Osteoblast (primary cell): Measurements from ENCODE around the gene COL6A1. TPM values are rescaled to one million over a fixed set of nuclear protein-coding genes. Genes with fewer than 3 reads are reported as not detected.

Source experiments
- DNase-seq: peaks from one replicate; pipeline ENCODE4 v3.0.0; 2011; ENCODE audit warnings: low spot score, mixed read lengths; ENCODE audit not compliant: insufficient read length; ENCODE audit errors: missing footprints
- H2AFZ ChIP-seq: 2 replicates; pipeline ENCODE4 v1.6.0; 2011; ENCODE audit warnings: mild to moderate bottlenecking, low read length
- H3K27ac ChIP-seq: 2 replicates; pipeline ENCODE4 v1.5.1; 2011; ENCODE audit warnings: mild to moderate bottlenecking, low read depth, low read length, moderate library complexity
- H3K27me3 ChIP-seq: 2 replicates; pipeline ENCODE4 v1.6.0; 2012; ENCODE audit warnings: mild to moderate bottlenecking, control low read depth, inconsistent platforms, low read length, moderate library complexity; ENCODE audit not compliant: insufficient read depth
- H3K36me3 ChIP-seq: 2 replicates; pipeline ENCODE4 v1.5.1; 2011; ENCODE audit warnings: mild to moderate bottlenecking, low read length, control low read depth, moderate library complexity; ENCODE audit not compliant: insufficient read depth
- H3K4me1 ChIP-seq: 2 replicates; pipeline ENCODE4 v1.5.1; 2011; ENCODE audit warnings: mild to moderate bottlenecking, low read length, control low read depth, moderate library complexity; ENCODE audit not compliant: insufficient read depth
- H3K4me2 ChIP-seq: 2 replicates; pipeline ENCODE4 v1.6.0; 2011; ENCODE audit warnings: mild to moderate bottlenecking, low read length; ENCODE audit not compliant: insufficient read depth
- H3K4me3 ChIP-seq: fragments of 200-600 bp; sonication (generic); 3 replicates; pipeline ENCODE4 v1.5.1; 2012; ENCODE audit warnings: mild to moderate bottlenecking, low read length, inconsistent platforms; ENCODE audit not compliant: insufficient read depth
- H3K79me2 ChIP-seq: 2 replicates; pipeline ENCODE4 v1.6.0; 2012; ENCODE audit warnings: mild to moderate bottlenecking, low read length, control low read depth, inconsistent platforms; ENCODE audit not compliant: insufficient read depth
- H3K9me3 ChIP-seq: 2 replicates; pipeline ENCODE4 v1.5.1; 2011; ENCODE audit warnings: low read depth, low read length, control low read depth
- H4K20me1 ChIP-seq: 2 replicates; pipeline ENCODE4 v1.6.0; 2012; ENCODE audit warnings: mild to moderate bottlenecking, low read length, control low read depth; ENCODE audit not compliant: insufficient read depth
- total RNA-seq: library from RNA; depleted of rRNA; stranded (reverse); fragments of >200 nt; gene quantifications from 2 replicates; pipeline ENCODE4 v1.2.3, GENCODE V29; 2012
- TF ChIP-seq, protein P1 (sequence below): IDR thresholded peaks from 2 replicates; pipeline ENCODE4 v1.5.1; 2011; ENCODE audit warnings: mild to moderate bottlenecking, low read depth, low read length, moderate library complexity; ENCODE audit errors: extremely low read depth

COL6A1 gene
- total RNA-seq, 1 donor: 1,612 TPM

DNA sequence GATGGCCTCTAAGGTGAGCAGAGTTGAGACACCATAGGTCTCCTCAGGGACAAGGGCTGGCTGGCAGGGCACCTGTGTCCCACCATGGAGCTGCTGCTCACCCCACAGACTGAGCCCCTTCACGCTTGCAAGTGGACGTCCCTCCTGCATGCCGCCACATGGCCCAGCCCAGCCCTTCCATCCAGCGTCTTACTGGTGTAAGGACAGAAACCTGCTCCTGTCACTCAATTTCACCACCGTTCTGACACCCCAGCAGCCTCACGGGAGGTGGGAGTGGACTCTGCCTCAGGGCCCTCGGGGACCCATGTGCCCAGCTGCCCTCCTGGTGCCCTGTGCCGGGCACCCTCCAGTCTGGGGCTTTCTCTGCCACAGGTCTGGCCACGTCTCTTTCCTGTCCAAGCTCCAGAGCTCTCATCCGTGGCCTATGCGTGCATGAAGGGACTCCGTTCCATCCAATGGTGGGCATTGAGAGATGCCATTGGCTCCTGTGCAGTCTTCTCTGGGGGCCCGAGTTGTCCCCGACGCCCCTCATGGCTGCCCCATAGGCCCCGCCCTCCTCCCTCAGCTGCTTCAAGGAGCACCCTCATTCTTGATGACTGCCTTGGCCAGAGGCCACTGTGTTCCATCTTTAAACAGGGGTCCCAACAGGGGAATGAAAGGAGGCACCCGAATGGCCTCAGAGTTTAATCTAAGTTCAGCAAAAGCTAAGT lies 42.6 kb upstream of the COL6A1 start:
- no peaks in the 10 kb centered on the region for H3K4me1 ChIP-seq
- H3K27ac ChIP-seq: no peak overlapping the region
- H3K79me2 ChIP-seq: no peaks in the 10 kb centered on the region
- peaks cover 8% of the 10 kb centered on the region for H3K9me3 ChIP-seq
- TF ChIP-seq, protein P1, sequence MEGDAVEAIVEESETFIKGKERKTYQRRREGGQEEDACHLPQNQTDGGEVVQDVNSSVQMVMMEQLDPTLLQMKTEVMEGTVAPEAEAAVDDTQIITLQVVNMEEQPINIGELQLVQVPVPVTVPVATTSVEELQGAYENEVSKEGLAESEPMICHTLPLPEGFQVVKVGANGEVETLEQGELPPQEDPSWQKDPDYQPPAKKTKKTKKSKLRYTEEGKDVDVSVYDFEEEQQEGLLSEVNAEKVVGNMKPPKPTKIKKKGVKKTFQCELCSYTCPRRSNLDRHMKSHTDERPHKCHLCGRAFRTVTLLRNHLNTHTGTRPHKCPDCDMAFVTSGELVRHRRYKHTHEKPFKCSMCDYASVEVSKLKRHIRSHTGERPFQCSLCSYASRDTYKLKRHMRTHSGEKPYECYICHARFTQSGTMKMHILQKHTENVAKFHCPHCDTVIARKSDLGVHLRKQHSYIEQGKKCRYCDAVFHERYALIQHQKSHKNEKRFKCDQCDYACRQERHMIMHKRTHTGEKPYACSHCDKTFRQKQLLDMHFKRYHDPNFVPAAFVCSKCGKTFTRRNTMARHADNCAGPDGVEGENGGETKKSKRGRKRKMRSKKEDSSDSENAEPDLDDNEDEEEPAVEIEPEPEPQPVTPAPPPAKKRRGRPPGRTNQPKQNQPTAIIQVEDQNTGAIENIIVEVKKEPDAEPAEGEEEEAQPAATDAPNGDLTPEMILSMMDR: no peak
- H3K4me3 ChIP-seq: no peak overlapping the region
- H4K20me1 ChIP-seq: no peaks in the 10 kb centered on the region
- H2AFZ ChIP-seq: no peak overlapping the region
- H3K36me3 ChIP-seq: no peaks in the 10 kb centered on the region
- no peaks in the 10 kb centered on the region for H3K27me3 ChIP-seq
- DNase-seq: peak; percentile 68
- no peak overlapping the region for H3K4me2 ChIP-seq

DNA sequence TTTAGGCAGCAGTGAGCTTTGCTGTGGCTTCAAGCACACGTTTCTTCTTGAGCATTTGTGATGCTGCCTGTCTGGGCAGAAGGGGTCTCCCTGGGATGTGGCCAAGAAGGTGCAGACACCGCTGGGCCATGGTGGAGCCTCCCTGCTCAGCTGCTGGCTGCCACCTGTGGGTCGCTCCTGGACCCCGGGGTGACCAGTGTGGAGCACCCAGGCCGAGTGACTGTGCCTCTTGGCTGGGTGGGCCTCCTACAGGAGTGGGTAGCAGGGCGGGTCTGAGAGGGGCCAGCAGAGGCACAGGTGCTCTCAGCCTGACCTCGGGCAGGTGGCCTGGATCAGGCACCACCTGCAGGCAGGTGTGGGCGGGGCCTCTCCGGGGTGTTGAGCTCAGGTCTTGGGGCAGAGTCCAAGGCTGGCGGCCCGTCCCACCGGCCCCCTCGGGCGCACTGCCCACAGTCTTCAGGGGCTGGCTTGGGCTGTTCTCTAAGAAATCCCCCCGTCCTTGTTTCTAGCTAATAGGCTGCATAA lies 42.0 kb upstream of the COL6A1 start:
- H3K9me3 ChIP-seq: peaks cover 8% of the 10 kb centered on the region
- H3K4me1 ChIP-seq: no peaks in the 10 kb centered on the region
- DNase-seq: peak; percentile 60
- TF ChIP-seq, protein P1: no peak
- H2AFZ ChIP-seq: no peak overlapping the region
- no peak overlapping the region for H3K4me3 ChIP-seq
- H3K27me3 ChIP-seq: no peaks in the 10 kb centered on the region
- no peaks in the 10 kb centered on the region for H3K79me2 ChIP-seq
- no peak overlapping the region for H3K4me2 ChIP-seq
- H3K27ac ChIP-seq: no peak overlapping the region
- H3K36me3 ChIP-seq: no peaks in the 10 kb centered on the region
- no peaks in the 10 kb centered on the region for H4K20me1 ChIP-seq

DNA sequence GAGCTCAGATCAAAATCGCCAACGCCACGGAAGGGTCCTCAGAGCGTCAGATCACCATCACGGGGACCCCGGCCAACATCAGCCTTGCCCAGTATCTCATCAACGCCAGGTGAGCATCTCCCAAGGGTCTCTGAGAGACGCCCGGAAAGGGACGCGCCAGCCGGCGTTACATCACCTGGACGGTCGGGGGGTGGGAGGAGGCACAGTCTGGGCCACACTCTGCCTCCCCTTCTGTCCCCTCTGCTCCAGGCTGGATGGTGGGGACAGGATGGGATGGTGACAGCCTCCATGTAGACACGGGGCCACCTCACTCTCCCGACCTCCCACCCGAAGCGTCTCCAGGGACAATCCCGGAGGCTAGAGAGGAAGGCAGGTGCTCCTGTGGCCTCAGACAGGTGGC lies 41.5 kb upstream of the COL6A1 start:
- peaks cover 8% of the 10 kb centered on the region for H3K9me3 ChIP-seq

More for the DNA sequence above, 41.5 kb upstream of the COL6A1 start:
- Histone ChIP-seq H2AFZ (no peak overlapping the region), H3K27me3 (no peaks in the 10 kb centered on the region), H4K20me1 (no peaks in the 10 kb centered on the region), H3K79me2 (no peaks in the 10 kb centered on the region), H3K4me2 (no peak overlapping the region), H3K4me3 (no peak overlapping the region), H3K27ac (no peak overlapping the region), H3K4me1 (no peaks in the 10 kb centered on the region), H3K36me3 (no peaks in the 10 kb centered on the region)
- TF ChIP-seq, protein P1: no peak
- DNase-seq: peak; percentile 37
